Measurements from ENCODE around the gene MICALL2.

Gene MICALL2

DNA sequence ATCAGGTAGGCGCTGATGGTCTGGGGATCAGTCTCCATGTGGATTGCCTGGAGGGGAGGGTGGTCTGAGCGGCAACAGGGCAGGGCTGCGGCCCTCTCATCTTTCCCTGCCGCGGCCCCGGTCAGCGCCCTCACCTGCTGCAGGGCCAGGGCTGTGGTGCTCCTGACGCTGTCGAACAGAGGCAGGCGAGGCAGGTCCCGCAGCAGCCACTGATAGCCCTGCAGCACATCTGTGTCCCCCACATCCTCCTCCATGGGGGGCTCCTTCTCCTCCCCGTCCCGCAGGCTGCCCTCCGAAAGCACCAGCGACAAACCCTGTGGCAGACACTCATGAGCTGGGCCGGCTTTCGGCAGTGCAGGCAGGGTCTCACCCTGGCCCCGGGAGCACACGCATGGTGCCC lies 25.9 kb upstream of the MICALL2 start:
- TF ChIP-seq, protein P1, sequence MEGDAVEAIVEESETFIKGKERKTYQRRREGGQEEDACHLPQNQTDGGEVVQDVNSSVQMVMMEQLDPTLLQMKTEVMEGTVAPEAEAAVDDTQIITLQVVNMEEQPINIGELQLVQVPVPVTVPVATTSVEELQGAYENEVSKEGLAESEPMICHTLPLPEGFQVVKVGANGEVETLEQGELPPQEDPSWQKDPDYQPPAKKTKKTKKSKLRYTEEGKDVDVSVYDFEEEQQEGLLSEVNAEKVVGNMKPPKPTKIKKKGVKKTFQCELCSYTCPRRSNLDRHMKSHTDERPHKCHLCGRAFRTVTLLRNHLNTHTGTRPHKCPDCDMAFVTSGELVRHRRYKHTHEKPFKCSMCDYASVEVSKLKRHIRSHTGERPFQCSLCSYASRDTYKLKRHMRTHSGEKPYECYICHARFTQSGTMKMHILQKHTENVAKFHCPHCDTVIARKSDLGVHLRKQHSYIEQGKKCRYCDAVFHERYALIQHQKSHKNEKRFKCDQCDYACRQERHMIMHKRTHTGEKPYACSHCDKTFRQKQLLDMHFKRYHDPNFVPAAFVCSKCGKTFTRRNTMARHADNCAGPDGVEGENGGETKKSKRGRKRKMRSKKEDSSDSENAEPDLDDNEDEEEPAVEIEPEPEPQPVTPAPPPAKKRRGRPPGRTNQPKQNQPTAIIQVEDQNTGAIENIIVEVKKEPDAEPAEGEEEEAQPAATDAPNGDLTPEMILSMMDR (conservative IDR thresholded peaks at IDR 0.05; ENCODE audit: control insufficient read depth, insufficient read depth, low read depth, low read length) = no peak
- H3K4me3 ChIP-seq (ENCODE audit: control insufficient read depth, low read depth, low read length) = no peak overlapping the region

DNA sequence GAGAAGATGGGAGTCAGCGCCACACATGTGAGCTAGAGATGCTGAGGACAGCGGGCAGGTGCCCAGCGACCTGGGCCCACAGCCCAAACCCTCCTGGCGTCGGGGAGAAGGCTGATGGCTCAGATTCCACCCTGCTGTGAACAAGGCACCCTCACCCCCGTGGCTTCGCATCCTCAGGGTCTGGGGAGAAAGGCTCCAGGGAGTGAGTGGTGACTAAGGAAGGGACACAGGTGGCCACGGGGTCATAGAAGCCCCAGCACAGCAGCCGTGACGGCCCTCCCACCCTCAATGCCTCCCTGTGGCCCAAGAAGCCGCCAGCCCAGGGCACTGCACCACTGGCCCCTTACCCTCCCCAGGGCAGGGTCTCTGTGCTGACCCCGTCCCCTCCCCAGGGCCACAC lies 25.3 kb upstream of the MICALL2 start:
- no peak for DNase-seq (ENCODE audit: low read depth)
- H3K4me3 ChIP-seq (ENCODE audit: control insufficient read depth, low read depth, low read length) = no peak overlapping the region
- TF ChIP-seq, protein P1 (conservative IDR thresholded peaks at IDR 0.05; ENCODE audit: control insufficient read depth, insufficient read depth, low read depth, low read length) = no peak

More for the DNA sequence above, 25.9 kb upstream of the MICALL2 start:
- no peak for DNase-seq (ENCODE audit: low read depth)

DNA sequence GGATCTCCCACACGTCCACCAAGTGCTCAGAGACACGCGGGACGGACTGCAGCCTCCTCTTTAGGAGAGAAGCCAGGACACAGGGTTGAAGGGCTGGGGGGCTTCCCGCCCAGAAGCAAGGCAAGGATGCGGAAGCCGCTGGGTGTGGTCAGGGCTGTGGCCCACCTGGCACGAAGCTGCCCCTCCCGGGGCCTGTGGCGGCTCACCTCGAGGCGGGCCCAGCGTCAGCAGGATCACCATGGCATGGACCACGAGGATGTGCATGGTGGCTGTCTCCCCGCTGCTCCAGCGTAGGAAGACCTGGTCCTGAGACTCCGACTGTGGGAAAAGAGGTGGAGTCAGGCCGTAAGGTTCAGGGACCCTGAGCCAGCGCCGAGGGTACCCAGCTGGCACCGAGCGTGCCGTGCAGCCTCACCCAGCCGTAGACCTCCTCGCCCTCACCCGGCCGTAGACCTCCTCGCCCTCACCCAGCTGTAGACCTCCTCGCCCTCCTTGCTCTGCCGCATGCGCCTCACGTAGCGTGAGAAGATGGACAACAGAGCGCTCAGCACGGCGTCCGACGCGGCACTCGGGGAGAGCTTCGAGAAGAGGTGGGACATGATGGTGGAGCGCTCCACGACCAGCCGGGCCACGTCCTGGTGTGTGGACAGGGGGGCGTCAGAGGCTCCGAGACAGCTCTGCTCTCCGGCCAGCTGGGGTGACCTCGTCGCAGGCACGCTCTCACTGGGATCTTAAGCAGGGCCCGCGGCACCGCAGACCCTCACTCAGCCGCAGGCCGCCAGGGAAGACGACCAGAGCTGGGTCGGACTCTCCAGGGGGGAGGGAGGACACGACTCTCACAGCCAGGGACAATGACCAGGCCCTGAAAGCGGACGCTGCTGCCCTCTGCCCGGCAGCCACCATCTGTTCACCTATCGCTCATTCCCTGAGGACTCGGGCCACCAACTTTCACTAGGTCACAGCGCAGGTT lies 24.6 kb upstream of the MICALL2 start:
- TF ChIP-seq, protein P1 (conservative IDR thresholded peaks at IDR 0.05; ENCODE audit: control insufficient read depth, insufficient read depth, low read depth, low read length) = no peak
- no peak for DNase-seq (ENCODE audit: low read depth)
- no peak overlapping the region for H3K4me3 ChIP-seq (ENCODE audit: control insufficient read depth, low read depth, low read length)

DNA sequence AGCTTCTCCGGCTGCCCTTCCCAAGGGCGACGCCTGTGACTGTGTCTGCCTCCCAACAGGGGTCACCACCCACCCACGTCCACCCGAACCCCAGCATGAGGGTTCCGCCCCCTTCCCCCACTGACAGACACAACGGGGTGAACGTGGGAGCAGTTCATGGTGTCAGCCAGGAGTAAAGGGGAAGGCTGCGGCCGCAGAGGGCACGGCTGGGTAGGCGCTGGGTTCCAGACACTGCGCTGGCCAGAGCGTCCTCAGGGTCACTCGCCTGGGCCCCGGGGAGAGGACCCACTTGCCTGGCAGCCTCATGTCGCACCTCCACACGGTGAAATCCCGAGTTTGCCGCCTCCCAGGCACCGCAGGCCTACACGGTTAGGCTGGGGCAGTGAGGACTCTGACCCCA lies 23.8 kb upstream of the MICALL2 start:
- no peak overlapping the region for H3K4me3 ChIP-seq (ENCODE audit: control insufficient read depth, low read depth, low read length)
- TF ChIP-seq, protein P1 (conservative IDR thresholded peaks at IDR 0.05; ENCODE audit: control insufficient read depth, insufficient read depth, low read depth, low read length) = no peak
- DNase-seq (ENCODE audit: low read depth) = no peak

DNA sequence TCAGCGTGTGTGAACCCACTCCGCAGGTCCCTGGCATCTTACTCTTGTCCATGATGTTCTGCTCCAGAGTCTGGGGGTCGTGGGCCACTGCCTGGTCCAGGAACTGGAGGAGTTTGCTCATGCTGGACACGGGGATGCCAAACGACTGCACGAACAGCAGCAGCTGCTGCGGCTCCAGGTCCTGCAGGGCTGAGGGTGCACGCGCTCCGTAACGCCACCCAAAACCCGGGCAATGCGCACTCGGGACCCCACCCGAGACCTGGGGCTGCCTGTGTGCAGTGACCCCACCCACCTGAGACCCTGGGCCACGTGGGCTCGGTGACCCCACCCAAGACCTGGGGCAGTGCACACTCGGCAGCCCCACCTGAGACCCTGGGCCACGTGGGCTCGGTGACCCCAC lies 22.0 kb upstream of the MICALL2 start:
- no peak for DNase-seq (ENCODE audit: low read depth)
- TF ChIP-seq, protein P1 (conservative IDR thresholded peaks at IDR 0.05; ENCODE audit: control insufficient read depth, insufficient read depth, low read depth, low read length) = no peak
- no peak overlapping the region for H3K4me3 ChIP-seq (ENCODE audit: control insufficient read depth, low read depth, low read length)

DNA sequence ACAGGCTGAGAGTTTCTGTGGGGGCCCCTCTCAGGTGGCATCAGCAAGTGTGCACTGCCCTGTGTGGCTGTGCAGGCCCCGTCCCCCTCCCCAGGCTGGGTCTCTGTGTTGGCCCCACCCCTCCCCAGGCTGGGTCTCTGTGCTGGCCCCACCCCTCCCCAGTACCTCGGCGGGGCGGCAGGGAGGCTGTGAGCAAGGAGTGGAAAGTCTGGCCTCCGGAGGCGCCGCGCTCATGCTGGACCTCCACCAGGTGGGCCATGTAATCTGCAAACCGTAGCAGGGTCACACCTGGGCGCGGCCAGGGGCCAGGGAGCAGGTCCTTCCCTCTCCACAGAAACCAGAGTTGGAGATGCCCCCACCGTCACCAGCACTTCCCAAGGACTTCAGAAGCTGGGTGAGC lies 21.4 kb upstream of the MICALL2 start:
- H3K4me3 ChIP-seq (ENCODE audit: control insufficient read depth, low read depth, low read length) = no peak overlapping the region
- TF ChIP-seq, protein P1 (conservative IDR thresholded peaks at IDR 0.05; ENCODE audit: control insufficient read depth, insufficient read depth, low read depth, low read length) = no peak
- no peak for DNase-seq (ENCODE audit: low read depth)
